PC-3 (cell line): ENCODE measurements around the gene MYCL. TPM values are rescaled to one million over a fixed set of nuclear protein-coding genes. Genes with fewer than 3 reads are reported as not detected.

Experiments
- ATAC-seq: fragments of 200-7000 bp; cut with Tn5 transposase; 2 replicates; pipeline ENCODE4 v1.9.1; 2020; ENCODE audit warnings: mild to moderate bottlenecking, moderate library complexity
- BruUV-seq: library from RNA; stranded (reverse); fragments of 400-500 nt; replicated peaks from 2 replicates; lab custom pipeline; 2021; lab: Mats Ljungman, UMichigan
- CTCF ChIA-PET: fragments of 300-600 bp; sonication (Branson Sonifier 250); formaldehyde crosslinking; loops from one replicate; lab custom pipeline; 2022; ENCODE audit warnings: antibody characterized with exemption; lab: Charles Lee
- POLR2A ChIA-PET: fragments of 300-600 bp; sonication (Branson Sonifier 250); formaldehyde crosslinking; loops from one replicate; lab custom pipeline; 2022; ENCODE audit warnings: antibody characterized with exemption; ENCODE audit not compliant: unreplicated experiment; lab: Charles Lee
- DNase-seq: peaks from one replicate; pipeline ENCODE4 v3.0.0-alpha.2; 2015
- H2AFZ ChIP-seq: fragments of 300-600 bp; sonication (generic); 2 replicates; pipeline ENCODE4 v1.6.0; 2016; ENCODE audit warnings: antibody characterized with exemption, low read length
- H3F3A ChIP-seq: fragments of 300-600 bp; sonication (generic); one replicate; pipeline ENCODE4 v1.6.0; 2017; ENCODE audit warnings: antibody characterized with exemption, low read length, control low read depth, mild to moderate bottlenecking; ENCODE audit not compliant: unreplicated experiment
- H3K27ac ChIP-seq: fragments of 300-600 bp; sonication (generic); 2 replicates; pipeline ENCODE4 v1.5.1; 2016; ENCODE audit warnings: mild to moderate bottlenecking, low read length
- H3K27me3 ChIP-seq: fragments of 300-600 bp; sonication (generic); 2 replicates; pipeline ENCODE4 v1.6.1; 2016; ENCODE audit warnings: low read length, mixed read lengths
- H3K36me3 ChIP-seq: fragments of 300-600 bp; sonication (generic); 2 replicates; pipeline ENCODE4 v1.6.1; 2016; ENCODE audit warnings: low read depth, mixed run types, low read length, mixed read lengths
- H3K4me1 ChIP-seq: fragments of 300-600 bp; sonication (generic); 2 replicates; pipeline ENCODE4 v1.5.1; 2016; ENCODE audit warnings: low read length; ENCODE audit not compliant: insufficient read depth
- H3K4me2 ChIP-seq: fragments of 300-600 bp; sonication (generic); 2 replicates; pipeline ENCODE4 v1.6.0; 2016; ENCODE audit warnings: low read length
- H3K4me3 ChIP-seq: fragments of 300-600 bp; sonication (generic); 2 replicates; pipeline ENCODE4 v1.5.1; 2016; ENCODE audit warnings: mild to moderate bottlenecking, low read length, mixed read lengths
- H3K79me2 ChIP-seq: fragments of 300-600 bp; sonication (generic); 2 replicates; pipeline ENCODE4 v1.6.1; 2017; ENCODE audit warnings: low read length, mixed read lengths
- H3K9ac ChIP-seq: fragments of 300-600 bp; sonication (generic); 2 replicates; pipeline ENCODE4 v1.6.0; 2016; ENCODE audit warnings: mild to moderate bottlenecking, low read length
- H3K9me2 ChIP-seq: fragments of 300-600 bp; sonication (generic); replicated peaks from 2 replicates; pipeline ENCODE4 v1.6.1; 2016; ENCODE audit warnings: mixed run types, low read length, mixed read lengths
- H3K9me3 ChIP-seq: fragments of 300-600 bp; sonication (generic); 2 replicates; pipeline ENCODE4 v1.6.1; 2016; ENCODE audit warnings: low read length, mixed read lengths
- H4K20me1 ChIP-seq: fragments of 300-600 bp; sonication (generic); 2 replicates; pipeline ENCODE4 v1.6.1; 2016; ENCODE audit warnings: low read length, mixed read lengths
- EZH2 ChIP-seq: fragments of 300-600 bp; sonication (generic); IDR thresholded peaks from one replicate; pipeline ENCODE4 v1.6.1; 2017; ENCODE audit warnings: antibody characterized with exemption, mild to moderate bottlenecking, low read length; ENCODE audit not compliant: unreplicated experiment
- EZH2phosphoT487 ChIP-seq: fragments of 300-600 bp; sonication (generic); IDR thresholded peaks from 2 replicates; pipeline ENCODE4 v1.6.1; 2018; ENCODE audit warnings: mild to moderate bottlenecking, antibody characterized with exemption, low read length, borderline replicate concordance
- intact Hi-C: fragments of 100-400 bp; cut with micrococcal nuclease; formaldehyde crosslinking; loops from 2 replicates; pipeline ENCODE4 v1.9.0; 2023
- total RNA-seq: library from RNA; depleted of rRNA; stranded (reverse); fragments of >200 nt; gene quantifications from 2 replicates; pipeline ENCODE4 v1.2.3, GENCODE V29; 2014
- TF ChIP-seq, protein P1 (sequence below): fragments of 300-600 bp; sonication (generic); conservative IDR thresholded peaks from 2 replicates; pipeline ENCODE4 v1.5.1; 2017; ENCODE audit warnings: antibody characterized with exemption, low read depth, mild to moderate bottlenecking, low read length

Gene MYCL
- total RNA-seq, 1 experiment from 2014 or later, result 4.0 TPM

GRCh38 chr1:39901464-39901713, 328 bp downstream of the MYCL start:
- Histone ChIP-seq H3K9ac (peak overlapping the region; percentile 54), H3K4me2 (peak overlapping the region; percentile 99), H4K20me1 (no peaks in the 10 kb centered on the region), H3K27me3 (no peaks in the 10 kb centered on the region), H3K4me1 (peaks cover 7% of the 10 kb centered on the region; the same call in 1 of the 2 replicates), H3K9me3 (no peaks in the 10 kb centered on the region), H3K36me3 (no peaks in the 10 kb centered on the region), H2AFZ (peak overlapping the region; percentile 89), H3K27ac (no peak overlapping the region), H3K79me2 (no peaks in the 10 kb centered on the region), H3K9me2 (no peaks in the 10 kb centered on the region), H3K4me3 (peak overlapping the region; percentile 86), H3F3A (no peaks in the 10 kb centered on the region)
- no TSS peak for BruUV-seq
- TF ChIP-seq EZH2phosphoT487 (no peak), EZH2 (no peak)
- TF ChIP-seq, protein P1, sequence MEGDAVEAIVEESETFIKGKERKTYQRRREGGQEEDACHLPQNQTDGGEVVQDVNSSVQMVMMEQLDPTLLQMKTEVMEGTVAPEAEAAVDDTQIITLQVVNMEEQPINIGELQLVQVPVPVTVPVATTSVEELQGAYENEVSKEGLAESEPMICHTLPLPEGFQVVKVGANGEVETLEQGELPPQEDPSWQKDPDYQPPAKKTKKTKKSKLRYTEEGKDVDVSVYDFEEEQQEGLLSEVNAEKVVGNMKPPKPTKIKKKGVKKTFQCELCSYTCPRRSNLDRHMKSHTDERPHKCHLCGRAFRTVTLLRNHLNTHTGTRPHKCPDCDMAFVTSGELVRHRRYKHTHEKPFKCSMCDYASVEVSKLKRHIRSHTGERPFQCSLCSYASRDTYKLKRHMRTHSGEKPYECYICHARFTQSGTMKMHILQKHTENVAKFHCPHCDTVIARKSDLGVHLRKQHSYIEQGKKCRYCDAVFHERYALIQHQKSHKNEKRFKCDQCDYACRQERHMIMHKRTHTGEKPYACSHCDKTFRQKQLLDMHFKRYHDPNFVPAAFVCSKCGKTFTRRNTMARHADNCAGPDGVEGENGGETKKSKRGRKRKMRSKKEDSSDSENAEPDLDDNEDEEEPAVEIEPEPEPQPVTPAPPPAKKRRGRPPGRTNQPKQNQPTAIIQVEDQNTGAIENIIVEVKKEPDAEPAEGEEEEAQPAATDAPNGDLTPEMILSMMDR, result no peak
- no peak for DNase-seq
- intact Hi-C loops, result loop anchor here (1.0 to 2.0 kb wide), 2 partner anchors 8 to 35 kb away; no protein-coding TSS in a partner anchor
- ChIA-PET CTCF (interaction anchor here (0.9 to 1.5 kb wide), 4 partner anchors 8 to 84 kb away, joined by 3 to 26 read pairs (median 12); partner anchors contain the start of gene TRIT1), POLR2A (interaction anchor here (0.6 to 1.5 kb wide), 2 partner anchors 55 to 65 kb away, joined by 3 to 8 read pairs; no protein-coding TSS in a partner anchor)
- ATAC-seq, result no peak; the same call in 1 of the 2 replicates

- POLR2A ChIA-PET, result interaction anchor here (0.6 kb wide), 1 partner anchor 65 kb away, joined by 3 read pairs; no protein-coding TSS in a partner anchor
Measured at GRCh38 chr1:39900662-39901463, 854 bp downstream of the MYCL start.

More at GRCh38 chr1:39900662-39901463, 854 bp downstream of the MYCL start:
- CTCF ChIA-PET, result interaction anchor here (0.6 to 1.2 kb wide), 3 partner anchors 17 to 139 kb away, joined by 3 to 14 read pairs (median 3); partner anchors contain the start of genes CAP1 and TRIT1
- DNase-seq (peak; percentile 20), ATAC-seq (peak; percentile 43)
- H3K27ac ChIP-seq, result no peak overlapping the region
- H3K9me3 ChIP-seq, result no peaks in the 10 kb centered on the region
- peaks cover 7% of the 10 kb centered on the region; the same call in 1 of the 2 replicates for H3K4me1 ChIP-seq
- no peaks in the 10 kb centered on the region for H3K27me3 ChIP-seq
- H3K79me2 ChIP-seq, result no peaks in the 10 kb centered on the region
- H3K9ac ChIP-seq, result peak overlapping the region; percentile 54
- peak overlapping the region; percentile 89 for H2AFZ ChIP-seq
- H3K9me2 ChIP-seq, result no peaks in the 10 kb centered on the region
- no peaks in the 10 kb centered on the region for H4K20me1 ChIP-seq
- BruUV-seq, result no TSS peak
- H3K4me3 ChIP-seq, result peak overlapping the region; percentile 86
- H3F3A ChIP-seq, result no peaks in the 10 kb centered on the region
- H3K36me3 ChIP-seq, result no peaks in the 10 kb centered on the region
- H3K4me2 ChIP-seq, result peak overlapping the region; percentile 99
- TF ChIP-seq EZH2phosphoT487, result no peak
- TF ChIP-seq EZH2, result no peak
- TF ChIP-seq, protein P1, result no peak
- intact Hi-C loops, result loop anchor here (1.0 to 2.0 kb wide), 2 partner anchors 8 to 34 kb away; no protein-coding TSS in a partner anchor
